ENCODE results near the gene PI4KA.
"Not testable (repeated sequence)": the region's sequence is repeated elsewhere in the genome, so short reads cannot be mapped to it uniquely, and the experiment has no call there.

The PI4KA gene

GRCh38 chr22:20687356-20688172 is 171.0 kb downstream of the PI4KA start:
- not testable (repeated sequence) for DNase-seq

- not testable (repeated sequence) for DNase-seq
These were observed 172.8 kb downstream of the PI4KA start for GRCh38 chr22:20685764-20686163.

- DNase-seq: not testable (repeated sequence)
These were observed 179.7 kb downstream of the PI4KA start for GRCh38 chr22:20678792-20679435.

- no peak for DNase-seq
These were observed 180.8 kb downstream of the PI4KA start for GRCh38 chr22:20677684-20678242.

- not testable (repeated sequence) for DNase-seq
These were observed 183.0 kb downstream of the PI4KA start for GRCh38 chr22:20675613-20676012.

GRCh38 chr22:20674998-20675397 is 183.6 kb downstream of the PI4KA start:
- no peak for DNase-seq

- DNase-seq: no peak
These were observed 185.1 kb downstream of the PI4KA start for GRCh38 chr22:20673295-20674195.

- DNase-seq: no peak
These were observed 185.9 kb downstream of the PI4KA start for GRCh38 chr22:20672732-20673131.

- no peak for DNase-seq
These were observed 186.6 kb downstream of the PI4KA start for GRCh38 chr22:20672082-20672424.

- no peak for DNase-seq
These were observed 187.1 kb downstream of the PI4KA start for GRCh38 chr22:20671409-20672081.

GRCh38 chr22:20670457-20671261 is 188.0 kb downstream of the PI4KA start:
- not testable (repeated sequence) for DNase-seq

GRCh38 chr22:20669884-20670283 is 188.7 kb downstream of the PI4KA start:
- not testable (repeated sequence) for DNase-seq

GRCh38 chr22:20669471-20669870 is 189.1 kb downstream of the PI4KA start:
- not testable (repeated sequence) for DNase-seq

GRCh38 chr22:20668769-20669168 is 189.8 kb downstream of the PI4KA start:
- DNase-seq: not testable (repeated sequence)

GRCh38 chr22:20668226-20668625 is 190.4 kb downstream of the PI4KA start:
- DNase-seq: not testable (repeated sequence)

GRCh38 chr22:20667548-20667947 is 191.1 kb downstream of the PI4KA start:
- not testable (repeated sequence) for DNase-seq

GRCh38 chr22:20666560-20666959 is 192.1 kb downstream of the PI4KA start:
- DNase-seq: no peak

- DNase-seq: no peak
These were observed 194.0 kb downstream of the PI4KA start for GRCh38 chr22:20664594-20664959.

GRCh38 chr22:20663941-20664593 is 194.5 kb downstream of the PI4KA start:
- no peak for DNase-seq

- DNase-seq: no peak
These were observed 195.3 kb downstream of the PI4KA start for GRCh38 chr22:20663137-20663828.

Measured in suppressor macrophage treated with lipopolysaccharide for 4 hours (primary cell).